SK-N-MC (cell line): ENCODE results near the gene TBC1D2B.

Experiments used
- EZH2 ChIP-seq: fragments of 200-600 bp; sonication (generic); IDR thresholded peaks from one replicate; pipeline ENCODE4 v1.6.1; 2017; ENCODE audit warnings: antibody characterized with exemption
- POLR2AphosphoS5 ChIP-seq: IDR thresholded peaks from 2 replicates; pipeline ENCODE4 v1.6.1; 2012; ENCODE audit warnings: mild to moderate bottlenecking, low read depth, low read length, borderline replicate concordance

- TF ChIP-seq POLR2AphosphoS5: no peak
- no peak for TF ChIP-seq EZH2
Measured at GRCh38 chr15:78082743-78083110, 5.2 kb upstream of the TBC1D2B start.
